CD4-positive, alpha-beta T cell treated with Interferon alpha-2 for 1 hour (primary cell): ENCODE data around the gene PTBP1.
A peak's percentile ranks its signal among the peaks of the same experiment; 100 is the strongest.

Source experiments
- DNase-seq, 2 donors: peaks; one replicate each; pipeline ENCODE4 v3.0.0-alpha.2; 2020 to 2022

PTBP1 gene

DNA sequence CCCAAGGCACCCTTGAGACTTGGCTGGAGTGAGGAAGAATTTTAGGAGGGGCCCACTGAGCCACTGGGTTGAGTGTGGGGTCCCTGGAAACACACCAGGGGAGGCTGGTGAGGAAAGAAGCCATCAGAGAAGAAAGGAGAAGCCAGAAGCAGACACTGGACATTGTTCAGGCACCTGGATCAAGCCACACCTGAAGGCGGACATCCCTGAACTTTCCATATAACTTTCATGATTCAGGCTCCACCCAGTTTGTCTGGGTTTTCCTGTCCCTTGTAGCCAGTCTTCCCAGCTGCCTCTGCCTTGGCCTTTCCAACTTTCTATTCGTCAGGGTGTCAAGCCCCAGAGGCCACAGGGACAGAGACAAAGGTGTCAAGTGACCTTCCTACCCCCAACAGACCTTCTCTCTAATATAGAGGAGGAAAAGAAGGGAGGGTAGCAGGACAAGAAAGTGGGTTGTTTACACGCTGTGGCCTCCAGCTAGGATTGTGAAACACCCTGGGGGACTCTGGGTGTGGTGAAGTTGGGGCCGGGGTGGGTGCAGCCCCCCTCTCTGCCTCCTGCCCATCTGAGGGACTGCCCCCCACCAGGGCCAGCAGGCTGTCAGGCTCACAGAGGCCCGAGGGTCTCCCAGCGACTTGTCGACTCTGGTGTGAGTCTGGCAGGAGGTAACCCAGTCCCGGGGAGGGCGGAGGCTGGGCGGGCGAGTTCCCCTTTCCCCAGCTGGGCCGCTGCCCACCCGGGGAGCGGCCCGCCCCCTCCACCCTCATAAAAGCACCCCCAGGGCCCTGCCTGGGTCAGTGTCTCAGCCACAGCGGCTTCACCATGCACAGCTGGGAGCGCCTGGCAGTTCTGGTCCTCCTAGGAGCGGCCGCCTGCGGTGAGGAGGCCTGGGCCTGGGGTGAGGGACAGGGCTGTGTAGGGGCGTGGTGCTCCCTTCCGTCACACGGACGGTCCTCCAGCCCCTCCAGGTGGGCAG lies 61.9 kb downstream of the PTBP1 start, which contains the start of gene CFD:
CFD (plus strand) TSS at position 797 of the 976 bp plus-strand sequence; CDS start at position 823, 26 bp downstream.
- DNase-seq = peak in 1 of 2 donors; percentile 56

DNA sequence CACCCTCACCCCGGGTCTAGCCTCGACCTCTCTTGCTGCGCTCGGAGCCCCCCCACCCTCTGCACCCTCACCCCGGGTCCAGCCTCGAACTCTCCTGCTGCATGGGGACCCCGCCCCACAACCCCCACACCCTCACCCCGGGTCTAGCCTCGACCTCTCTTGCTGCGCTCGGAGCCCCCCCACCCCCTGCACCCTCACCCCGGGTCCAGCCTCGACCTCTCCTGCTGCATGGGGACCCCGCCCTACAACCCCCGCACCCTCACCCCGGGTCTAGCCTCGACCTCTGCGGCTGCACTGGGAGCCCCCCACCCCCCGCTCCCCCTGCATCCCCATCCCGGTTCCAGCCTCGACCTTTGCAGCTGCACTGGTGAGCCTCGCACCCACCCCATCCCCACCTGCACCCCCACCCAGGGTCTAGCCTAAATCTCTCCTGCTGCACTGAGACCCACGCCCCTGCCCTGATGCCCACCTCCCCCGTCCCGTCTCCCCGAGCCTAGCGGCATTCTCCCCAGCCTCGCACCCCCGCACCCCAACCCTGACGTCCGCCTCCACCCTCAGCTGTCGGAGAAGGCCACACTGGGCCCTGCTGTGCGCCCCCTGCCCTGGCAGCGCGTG lies 64.0 kb downstream of the PTBP1 start:
- DNase-seq = no peak
